ENCODE data around the gene TSHZ2.

Gene TSHZ2

DNA sequence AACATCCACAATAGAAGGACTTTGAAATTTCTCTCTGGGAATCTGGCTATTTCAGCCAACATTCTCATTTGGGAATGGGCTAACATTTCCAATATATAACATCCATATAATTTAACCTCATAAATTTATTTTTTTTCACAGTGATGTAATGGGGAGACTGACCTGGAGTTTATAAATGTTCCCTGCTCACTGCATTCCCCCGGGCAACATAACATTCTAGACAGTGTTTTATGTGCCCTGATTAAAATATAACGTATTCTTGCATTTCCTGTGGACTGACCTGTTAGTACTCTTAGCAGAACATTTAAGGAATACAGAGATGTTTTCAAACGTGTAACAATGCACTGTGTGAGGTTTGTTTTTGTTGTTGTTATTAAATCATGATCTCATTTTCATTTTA lies 20.9 kb downstream of the TSHZ2 start:
- H3K4me3 ChIP-seq (ENCODE audit: low read depth, low read length) = no peak overlapping the region
- TF ChIP-seq, protein P1, sequence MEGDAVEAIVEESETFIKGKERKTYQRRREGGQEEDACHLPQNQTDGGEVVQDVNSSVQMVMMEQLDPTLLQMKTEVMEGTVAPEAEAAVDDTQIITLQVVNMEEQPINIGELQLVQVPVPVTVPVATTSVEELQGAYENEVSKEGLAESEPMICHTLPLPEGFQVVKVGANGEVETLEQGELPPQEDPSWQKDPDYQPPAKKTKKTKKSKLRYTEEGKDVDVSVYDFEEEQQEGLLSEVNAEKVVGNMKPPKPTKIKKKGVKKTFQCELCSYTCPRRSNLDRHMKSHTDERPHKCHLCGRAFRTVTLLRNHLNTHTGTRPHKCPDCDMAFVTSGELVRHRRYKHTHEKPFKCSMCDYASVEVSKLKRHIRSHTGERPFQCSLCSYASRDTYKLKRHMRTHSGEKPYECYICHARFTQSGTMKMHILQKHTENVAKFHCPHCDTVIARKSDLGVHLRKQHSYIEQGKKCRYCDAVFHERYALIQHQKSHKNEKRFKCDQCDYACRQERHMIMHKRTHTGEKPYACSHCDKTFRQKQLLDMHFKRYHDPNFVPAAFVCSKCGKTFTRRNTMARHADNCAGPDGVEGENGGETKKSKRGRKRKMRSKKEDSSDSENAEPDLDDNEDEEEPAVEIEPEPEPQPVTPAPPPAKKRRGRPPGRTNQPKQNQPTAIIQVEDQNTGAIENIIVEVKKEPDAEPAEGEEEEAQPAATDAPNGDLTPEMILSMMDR (IDR thresholded peaks at IDR 0.05; ENCODE audit: insufficient read depth, low read length, missing control alignments) = no peak
- POLR2A ChIA-PET = no interaction called here
- CTCF ChIA-PET = no interaction called here
- no peak for DNase-seq (ENCODE audit: low read depth, low spot score)

DNA sequence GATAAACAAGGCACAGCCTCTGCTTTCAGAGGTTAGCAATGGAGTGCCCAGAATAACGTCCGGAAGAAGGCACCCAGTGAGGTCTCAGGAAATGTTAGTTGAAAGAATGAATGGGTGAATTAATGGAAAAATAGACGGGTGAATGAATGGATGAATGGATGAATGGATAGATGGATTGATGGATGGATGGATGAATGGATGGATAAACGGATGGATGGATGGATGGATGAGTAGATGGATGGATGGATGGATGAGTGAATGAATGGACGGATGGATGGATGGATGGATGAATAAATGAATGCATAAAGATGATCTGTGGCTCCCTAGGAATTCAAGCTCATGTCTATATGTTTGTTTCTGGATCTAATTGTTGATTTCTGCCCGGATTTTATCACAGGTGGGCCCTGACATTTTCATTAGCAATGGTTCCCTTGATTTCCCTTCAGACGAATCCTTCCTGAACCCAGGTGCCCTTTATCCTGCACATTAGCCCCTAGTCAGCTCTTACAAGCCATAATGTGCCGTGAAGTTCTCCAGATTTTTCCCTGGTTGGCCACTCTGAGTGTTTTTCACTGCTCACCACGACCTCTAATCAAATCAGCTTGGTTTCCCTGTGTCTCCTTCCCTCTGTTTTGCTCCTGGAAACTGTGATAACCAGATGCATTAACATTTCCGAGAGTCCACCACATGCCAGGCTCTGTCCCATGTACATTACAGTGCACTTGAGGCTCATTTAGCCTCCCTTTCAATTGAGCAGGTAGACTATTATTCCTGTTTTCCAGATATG lies 22.2 kb downstream of the TSHZ2 start:
- POLR2A ChIA-PET = no interaction called here
- no peak overlapping the region for H3K4me3 ChIP-seq (ENCODE audit: low read depth, low read length)
- TF ChIP-seq, protein P1 (IDR thresholded peaks at IDR 0.05; ENCODE audit: insufficient read depth, low read length, missing control alignments) = no peak
- CTCF ChIA-PET = no interaction called here
- DNase-seq (ENCODE audit: low read depth, low spot score) = no peak

DNA sequence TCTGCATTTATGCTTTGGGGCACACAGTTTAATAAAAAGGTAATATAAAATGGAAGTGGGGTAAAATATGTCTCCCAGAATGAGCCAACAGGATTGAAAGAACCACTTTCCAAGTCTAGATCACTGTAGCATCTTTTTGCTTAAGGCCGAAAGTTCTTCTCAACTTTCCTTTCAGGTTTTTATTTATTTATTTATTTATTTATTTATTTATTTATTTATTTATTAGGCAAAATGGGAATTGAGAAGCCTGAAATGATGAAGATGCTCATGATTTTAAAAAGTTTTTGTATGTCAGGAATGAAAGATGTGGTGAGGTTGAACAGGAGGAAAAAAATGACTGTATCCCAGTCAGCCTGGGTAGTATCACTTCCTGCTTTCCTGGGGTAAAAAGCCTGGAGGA lies 24.0 kb downstream of the TSHZ2 start:
- TF ChIP-seq, protein P1 (IDR thresholded peaks at IDR 0.05; ENCODE audit: insufficient read depth, low read length, missing control alignments) = no peak
- no peak overlapping the region for H3K4me3 ChIP-seq (ENCODE audit: low read depth, low read length)
- CTCF ChIA-PET = no interaction called here
- POLR2A ChIA-PET = no interaction called here
- no peak for DNase-seq (ENCODE audit: low read depth, low spot score)

DNA sequence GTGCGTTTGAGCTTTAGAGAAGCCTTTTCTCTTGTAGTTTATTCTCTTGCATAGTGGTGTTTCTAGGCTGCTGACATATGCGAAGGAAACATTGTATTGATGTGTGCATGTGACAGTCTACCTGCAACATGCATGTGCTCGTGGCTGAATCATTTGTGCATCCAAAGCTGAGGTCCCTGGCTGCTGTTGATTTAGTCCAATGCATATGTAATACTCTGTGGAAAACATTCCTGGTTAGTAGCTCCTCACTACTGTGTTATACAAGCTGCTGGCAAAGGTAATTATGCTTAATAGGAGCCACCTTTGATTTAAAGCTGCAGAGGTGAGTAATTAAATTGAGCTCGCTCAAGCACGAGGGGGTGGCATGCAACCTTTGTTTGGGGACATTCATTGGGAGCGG lies 24.5 kb downstream of the TSHZ2 start:
- no peak for DNase-seq (ENCODE audit: low read depth, low spot score)
- ChIA-PET CTCF (no interaction called here), POLR2A (no interaction called here)
- TF ChIP-seq, protein P1 (IDR thresholded peaks at IDR 0.05; ENCODE audit: insufficient read depth, low read length, missing control alignments) = no peak
- H3K4me3 ChIP-seq (ENCODE audit: low read depth, low read length) = no peak overlapping the region

DNA sequence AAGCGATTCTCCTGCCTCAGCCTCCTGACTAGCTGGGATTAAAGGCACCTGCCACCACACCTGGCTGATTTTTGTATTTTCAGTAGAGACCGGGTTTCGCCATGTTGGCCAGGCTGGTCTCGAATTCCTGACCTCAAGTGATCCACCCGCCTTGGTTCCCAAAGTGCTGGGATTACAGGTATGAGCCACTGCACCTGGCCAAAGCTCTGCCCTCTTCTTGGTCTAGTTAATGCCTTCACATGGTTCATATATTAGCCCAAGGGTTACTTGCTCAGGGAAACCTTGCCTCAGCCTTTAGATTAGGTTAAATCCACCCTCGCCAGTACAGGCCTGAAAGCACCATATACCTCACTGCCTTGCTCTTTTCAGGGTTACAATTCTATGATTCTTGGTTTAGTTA lies 26.1 kb downstream of the TSHZ2 start:
- ChIA-PET CTCF (no interaction called here), POLR2A (no interaction called here)
- TF ChIP-seq, protein P1 (IDR thresholded peaks at IDR 0.05; ENCODE audit: insufficient read depth, low read length, missing control alignments) = no peak
- DNase-seq (ENCODE audit: low read depth, low spot score) = no peak
- H3K4me3 ChIP-seq (ENCODE audit: low read depth, low read length) = no peak overlapping the region

DNA sequence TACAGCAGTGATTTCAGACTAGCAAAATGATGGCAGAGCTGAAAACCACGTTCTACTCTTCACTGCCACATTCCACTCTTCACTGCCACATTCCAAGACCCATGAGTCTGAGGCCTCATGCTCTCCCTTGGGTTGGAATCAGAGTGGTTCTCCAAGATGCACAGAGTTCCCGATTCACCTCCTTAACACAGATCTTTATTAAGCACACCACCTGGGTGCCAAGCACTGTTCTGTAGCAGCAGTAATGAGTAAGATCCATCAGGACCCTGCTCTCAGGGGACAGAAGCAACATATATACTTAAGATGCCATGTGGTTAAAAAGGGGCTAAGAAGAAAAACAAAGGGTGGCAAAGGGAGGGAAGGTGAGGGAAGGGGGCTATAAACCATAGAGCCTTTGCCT lies 26.9 kb downstream of the TSHZ2 start:
- DNase-seq (ENCODE audit: low read depth, low spot score) = no peak
- TF ChIP-seq, protein P1 (IDR thresholded peaks at IDR 0.05; ENCODE audit: insufficient read depth, low read length, missing control alignments) = no peak
- POLR2A ChIA-PET = no interaction called here
- no peak overlapping the region for H3K4me3 ChIP-seq (ENCODE audit: low read depth, low read length)
- CTCF ChIA-PET = no interaction called here

Data from AG04449 (cell line).